ENCODE data around the gene PRKAG1. TPM values are rescaled to one million over a fixed set of nuclear protein-coding genes. Genes with fewer than 3 reads are reported as not detected.

Gene PRKAG1
- total RNA-seq, 1 experiment from 2014 or later: 47.5 TPM

- H3K36me3 ChIP-seq (ENCODE audit: insufficient read depth, low read length): no peaks in the 10 kb centered on the region
- no peaks in the 10 kb centered on the region for H3K9me3 ChIP-seq (ENCODE audit: low read length)
- no peak overlapping the region for H2AFZ ChIP-seq (ENCODE audit: low read length)
- no peaks in the 10 kb centered on the region for H3K27me3 ChIP-seq (ENCODE audit: low read length)
- H3K4me3 ChIP-seq (ENCODE audit: low read length): no peak overlapping the region
- H3K9me2 ChIP-seq (replicated peaks; ENCODE audit: insufficient read depth, low read length): no peaks in the 10 kb centered on the region
- H4K20me1 ChIP-seq (ENCODE audit: insufficient read depth, low read depth, low read length): no peaks in the 10 kb centered on the region
- peaks cover 23% of the 10 kb centered on the region for H3K4me1 ChIP-seq (ENCODE audit: low read length)
- H3K27ac ChIP-seq (ENCODE audit: low read length): no peak overlapping the region
- no peaks in the 10 kb centered on the region for H3K79me2 ChIP-seq (ENCODE audit: low read length)
- no peak for DNase-seq
- H3K4me2 ChIP-seq (ENCODE audit: low read depth, low read length, poor library complexity, severe bottlenecking): no peak overlapping the region
- H3K9ac ChIP-seq (ENCODE audit: low read length): no peak overlapping the region
Observed at GRCh38 chr12:48982397-48983080, 36.0 kb downstream of the PRKAG1 start.

- Histone ChIP-seq H3K9ac (ENCODE audit: low read length) (no peak overlapping the region), H2AFZ (ENCODE audit: low read length) (no peak overlapping the region), H3K9me3 (ENCODE audit: low read length) (no peaks in the 10 kb centered on the region), H3K4me1 (ENCODE audit: low read length) (peaks cover 23% of the 10 kb centered on the region), H3K36me3 (ENCODE audit: insufficient read depth, low read length) (no peaks in the 10 kb centered on the region), H3K27ac (ENCODE audit: low read length) (no peak overlapping the region), H4K20me1 (ENCODE audit: insufficient read depth, low read depth, low read length) (no peaks in the 10 kb centered on the region), H3K9me2 (replicated peaks; ENCODE audit: insufficient read depth, low read length) (no peaks in the 10 kb centered on the region), H3K4me2 (ENCODE audit: low read depth, low read length, poor library complexity, severe bottlenecking) (no peak overlapping the region), H3K4me3 (ENCODE audit: low read length) (no peak overlapping the region), H3K27me3 (ENCODE audit: low read length) (no peaks in the 10 kb centered on the region), H3K79me2 (ENCODE audit: low read length) (no peaks in the 10 kb centered on the region)
- DNase-seq: no peak
Observed at GRCh38 chr12:48981757-48982157, 36.8 kb downstream of the PRKAG1 start.

- Histone ChIP-seq H3K27ac (ENCODE audit: low read length) (no peak overlapping the region), H3K9me2 (replicated peaks; ENCODE audit: insufficient read depth, low read length) (no peaks in the 10 kb centered on the region), H3K4me3 (ENCODE audit: low read length) (no peak overlapping the region), H3K36me3 (ENCODE audit: insufficient read depth, low read length) (no peaks in the 10 kb centered on the region), H3K4me1 (ENCODE audit: low read length) (peaks cover 23% of the 10 kb centered on the region), H3K4me2 (ENCODE audit: low read depth, low read length, poor library complexity, severe bottlenecking) (no peak overlapping the region), H2AFZ (ENCODE audit: low read length) (no peak overlapping the region), H3K9ac (ENCODE audit: low read length) (no peak overlapping the region), H3K27me3 (ENCODE audit: low read length) (no peaks in the 10 kb centered on the region), H3K9me3 (ENCODE audit: low read length) (no peaks in the 10 kb centered on the region), H3K79me2 (ENCODE audit: low read length) (no peaks in the 10 kb centered on the region), H4K20me1 (ENCODE audit: insufficient read depth, low read depth, low read length) (no peaks in the 10 kb centered on the region)
- DNase-seq: no peak
Observed at GRCh38 chr12:48980953-48981756, 37.4 kb downstream of the PRKAG1 start.

- DNase-seq: no peak
- no peaks in the 10 kb centered on the region for H3K9me3 ChIP-seq (ENCODE audit: low read length)
- no peak overlapping the region for H3K27ac ChIP-seq (ENCODE audit: low read length)
- no peak overlapping the region for H3K4me3 ChIP-seq (ENCODE audit: low read length)
- no peaks in the 10 kb centered on the region for H4K20me1 ChIP-seq (ENCODE audit: insufficient read depth, low read depth, low read length)
- H3K9me2 ChIP-seq (replicated peaks; ENCODE audit: insufficient read depth, low read length): no peaks in the 10 kb centered on the region
- peaks cover 18% of the 10 kb centered on the region for H3K4me1 ChIP-seq (ENCODE audit: low read length)
- H2AFZ ChIP-seq (ENCODE audit: low read length): no peak overlapping the region
- H3K9ac ChIP-seq (ENCODE audit: low read length): no peak overlapping the region
- no peak overlapping the region for H3K4me2 ChIP-seq (ENCODE audit: low read depth, low read length, poor library complexity, severe bottlenecking)
- no peaks in the 10 kb centered on the region for H3K27me3 ChIP-seq (ENCODE audit: low read length)
- no peaks in the 10 kb centered on the region for H3K36me3 ChIP-seq (ENCODE audit: insufficient read depth, low read length)
- H3K79me2 ChIP-seq (ENCODE audit: low read length): no peaks in the 10 kb centered on the region
Observed at GRCh38 chr12:48980389-48980952, 38.1 kb downstream of the PRKAG1 start.

- Histone ChIP-seq H3K9me2 (replicated peaks; ENCODE audit: insufficient read depth, low read length) (no peaks in the 10 kb centered on the region), H3K4me1 (ENCODE audit: low read length) (peaks cover 16% of the 10 kb centered on the region), H3K79me2 (ENCODE audit: low read length) (no peaks in the 10 kb centered on the region), H3K4me2 (ENCODE audit: low read depth, low read length, poor library complexity, severe bottlenecking) (peak overlapping the region; percentile 57), H3K9ac (ENCODE audit: low read length) (peak overlapping the region; percentile 45), H2AFZ (ENCODE audit: low read length) (peak overlapping the region; percentile 24; the same call in 1 of the 2 replicates), H4K20me1 (ENCODE audit: insufficient read depth, low read depth, low read length) (no peaks in the 10 kb centered on the region), H3K27me3 (ENCODE audit: low read length) (no peaks in the 10 kb centered on the region), H3K36me3 (ENCODE audit: insufficient read depth, low read length) (no peaks in the 10 kb centered on the region), H3K4me3 (ENCODE audit: low read length) (peak overlapping the region; percentile 47; the same call in 1 of the 2 replicates), H3K9me3 (ENCODE audit: low read length) (no peaks in the 10 kb centered on the region), H3K27ac (ENCODE audit: low read length) (no peak overlapping the region)
- DNase-seq: peak; percentile 42
Observed at GRCh38 chr12:48979602-48980388, 38.8 kb downstream of the PRKAG1 start.

GRCh38 chr12:48978741-48979601 is 39.6 kb downstream of the PRKAG1 start:
- H2AFZ ChIP-seq (ENCODE audit: low read length): peak overlapping the region; percentile 24; the same call in 1 of the 2 replicates
- no peak overlapping the region for H3K27ac ChIP-seq (ENCODE audit: low read length)
- H4K20me1 ChIP-seq (ENCODE audit: insufficient read depth, low read depth, low read length): no peaks in the 10 kb centered on the region
- peak overlapping the region; percentile 57 for H3K4me2 ChIP-seq (ENCODE audit: low read depth, low read length, poor library complexity, severe bottlenecking)
- peaks cover 10% of the 10 kb centered on the region for H3K4me1 ChIP-seq (ENCODE audit: low read length)
- no peak for DNase-seq
- no peaks in the 10 kb centered on the region for H3K79me2 ChIP-seq (ENCODE audit: low read length)
- no peaks in the 10 kb centered on the region for H3K9me3 ChIP-seq (ENCODE audit: low read length)
- H3K9ac ChIP-seq (ENCODE audit: low read length): peak overlapping the region; percentile 45
- no peaks in the 10 kb centered on the region for H3K9me2 ChIP-seq (replicated peaks; ENCODE audit: insufficient read depth, low read length)
- H3K27me3 ChIP-seq (ENCODE audit: low read length): no peaks in the 10 kb centered on the region
- H3K36me3 ChIP-seq (ENCODE audit: insufficient read depth, low read length): no peaks in the 10 kb centered on the region
- H3K4me3 ChIP-seq (ENCODE audit: low read length): peak overlapping the region; percentile 47; the same call in 1 of the 2 replicates

GRCh38 chr12:48978291-48978740 is 40.3 kb downstream of the PRKAG1 start, which contains the start of gene WNT1:
Gene WNT1, plus strand, starts transcription at chr12:48978322. Its CDS starts 329 bp downstream, at chr12:48978651.
- no peaks in the 10 kb centered on the region for H3K9me3 ChIP-seq (ENCODE audit: low read length)
- no peaks in the 10 kb centered on the region for H3K36me3 ChIP-seq (ENCODE audit: insufficient read depth, low read length)
- H3K27ac ChIP-seq (ENCODE audit: low read length): no peak within 1 kb of the TSS
- H3K4me3 ChIP-seq (ENCODE audit: low read length): peak within 1 kb of the TSS; percentile 47; the same call in 1 of the 2 replicates
- peak within 1 kb of the TSS; percentile 45 for H3K9ac ChIP-seq (ENCODE audit: low read length)
- peak within 1 kb of the TSS; percentile 57 for H3K4me2 ChIP-seq (ENCODE audit: low read depth, low read length, poor library complexity, severe bottlenecking)
- no peaks in the 10 kb centered on the region for H3K27me3 ChIP-seq (ENCODE audit: low read length)
- H3K4me1 ChIP-seq (ENCODE audit: low read length): peaks cover 10% of the 10 kb centered on the region
- H2AFZ ChIP-seq (ENCODE audit: low read length): no peak within 1 kb of the TSS
- no peaks in the 10 kb centered on the region for H4K20me1 ChIP-seq (ENCODE audit: insufficient read depth, low read depth, low read length)
- no peak for DNase-seq
- no peaks in the 10 kb centered on the region for H3K9me2 ChIP-seq (replicated peaks; ENCODE audit: insufficient read depth, low read length)
- no peaks in the 10 kb centered on the region for H3K79me2 ChIP-seq (ENCODE audit: low read length)

All from Karpas-422 (cell line).